ENCODE data around the gene KTN1. TPM values are rescaled to one million over a fixed set of nuclear protein-coding genes. Genes with fewer than 3 reads are reported as not detected.
A peak's percentile ranks its signal among the peaks of the same experiment; 100 is the strongest.

The KTN1 gene
- total RNA-seq, 2 experiments from 2014 or later = 91.0 to 93.7 TPM

DNA sequence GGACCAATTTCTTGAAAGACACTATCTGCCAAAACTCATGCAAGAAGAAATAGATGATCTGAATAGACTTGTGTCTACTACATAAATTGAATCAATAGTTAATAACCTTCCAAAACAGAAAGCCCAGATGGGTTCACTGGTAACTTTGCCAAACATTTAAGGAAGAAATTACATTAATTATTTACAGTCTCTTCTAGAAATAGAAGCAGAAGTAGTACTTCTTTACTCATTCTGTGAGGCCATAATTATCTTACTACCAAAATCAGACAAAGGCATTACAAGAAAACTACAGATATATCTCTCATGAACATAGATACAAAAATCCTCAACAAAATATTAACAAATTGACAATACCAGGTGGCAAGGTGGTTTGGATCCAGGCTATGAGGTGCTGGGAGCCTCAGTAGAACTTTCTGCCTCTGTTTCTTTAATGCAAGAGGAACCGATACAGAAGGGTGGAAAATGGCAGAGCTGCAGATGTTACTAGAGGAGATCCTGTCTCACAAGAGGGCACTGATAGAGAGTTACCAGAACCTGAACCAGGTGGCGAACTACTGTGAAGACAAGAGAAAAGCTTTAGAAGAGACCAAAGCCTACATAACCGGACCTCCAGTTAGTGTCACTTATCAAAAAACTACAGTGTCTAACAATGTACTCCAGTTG, 33.7 kb upstream of the KTN1 start:
- POLR2A ChIA-PET = interaction anchor here (0.7 kb wide), 1 partner anchor 204 kb away, joined by 3 read pairs; no protein-coding TSS in a partner anchor
- DNase-seq = no peak
- CTCF ChIA-PET = no interaction called here
- no peak overlapping the region for H3K4me3 Mint-ChIP-seq
- H3K27me3 Mint-ChIP-seq (ENCODE audit: low read depth) = no peaks in the 10 kb centered on the region
- H3K36me3 Mint-ChIP-seq (ENCODE audit: low read depth) = no peaks in the 10 kb centered on the region
- H3K27ac Mint-ChIP-seq = no peak overlapping the region
- no peaks in the 10 kb centered on the region for H3K9me3 Mint-ChIP-seq (ENCODE audit: insufficient read depth)
- ATAC-seq = no peak
- H3K4me1 Mint-ChIP-seq (ENCODE audit: low read depth) = no peaks in the 10 kb centered on the region

DNA sequence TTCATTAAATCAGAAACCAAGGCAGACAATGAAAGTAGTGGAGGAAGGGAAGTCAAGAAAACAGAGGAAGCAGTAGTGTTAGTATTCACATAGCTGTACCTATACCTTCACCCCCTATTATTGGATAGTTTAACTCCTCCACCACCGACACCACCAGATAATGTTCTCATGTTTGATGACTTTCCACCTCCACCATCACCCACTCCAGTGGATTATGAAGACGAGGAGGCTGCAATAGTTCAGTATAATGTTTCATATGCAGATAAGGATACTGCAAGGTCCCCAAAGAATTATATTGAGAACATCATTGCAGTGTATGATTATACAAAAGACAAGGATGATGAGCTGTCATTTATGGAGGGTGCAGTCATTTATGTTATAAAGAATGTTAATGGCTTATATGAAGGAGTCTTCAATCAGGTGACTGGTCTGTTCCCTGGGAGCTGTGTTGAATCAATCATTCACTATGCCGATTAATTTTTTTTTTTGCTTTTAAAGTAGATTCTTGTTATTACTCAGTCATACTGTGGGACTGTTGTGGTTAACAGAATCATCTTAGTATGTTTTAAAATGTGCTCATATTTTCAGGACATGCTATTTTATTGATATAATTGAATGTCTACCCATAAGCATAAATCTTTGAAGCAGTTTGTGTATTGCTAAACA, 32.2 kb upstream of the KTN1 start:
- H3K27me3 Mint-ChIP-seq (ENCODE audit: low read depth) = no peaks in the 10 kb centered on the region
- ChIA-PET POLR2A (no interaction called here), CTCF (interaction anchor here (0.8 kb wide), 1 partner anchor 101 kb away, joined by 3 read pairs; no protein-coding TSS in a partner anchor)
- H3K9me3 Mint-ChIP-seq (ENCODE audit: insufficient read depth) = no peaks in the 10 kb centered on the region
- ATAC-seq (no peak), DNase-seq (no peak)
- H3K36me3 Mint-ChIP-seq (ENCODE audit: low read depth) = no peaks in the 10 kb centered on the region
- no peaks in the 10 kb centered on the region for H3K4me1 Mint-ChIP-seq (ENCODE audit: low read depth)
- no peak overlapping the region for H3K4me3 Mint-ChIP-seq
- no peak overlapping the region for H3K27ac Mint-ChIP-seq

- H3K27ac Mint-ChIP-seq = no peak overlapping the region
- DNase-seq = no peak
- POLR2A ChIA-PET = no interaction called here
- CTCF ChIA-PET = no interaction called here
- no peak overlapping the region for H3K4me3 Mint-ChIP-seq
- H3K27me3 Mint-ChIP-seq (ENCODE audit: low read depth) = no peaks in the 10 kb centered on the region
- no peak for ATAC-seq
- H3K36me3 Mint-ChIP-seq (ENCODE audit: low read depth) = no peaks in the 10 kb centered on the region
- H3K4me1 Mint-ChIP-seq (ENCODE audit: low read depth) = no peaks in the 10 kb centered on the region
- no peaks in the 10 kb centered on the region for H3K9me3 Mint-ChIP-seq (ENCODE audit: insufficient read depth)
Observed at GRCh38 chr14:55553791-55554190, 26.2 kb upstream of the KTN1 start.

GRCh38 chr14:55556929-55557623, 22.9 kb upstream of the KTN1 start:
- H3K27ac Mint-ChIP-seq = no peak overlapping the region
- ATAC-seq = no peak
- CTCF ChIA-PET = interaction anchor here (0.7 kb wide), 1 partner anchor 111 kb away, joined by 3 read pairs; no protein-coding TSS in a partner anchor
- H3K27me3 Mint-ChIP-seq (ENCODE audit: low read depth) = peaks cover 2% of the 10 kb centered on the region
- no peaks in the 10 kb centered on the region for H3K9me3 Mint-ChIP-seq (ENCODE audit: insufficient read depth)
- no peaks in the 10 kb centered on the region for H3K36me3 Mint-ChIP-seq (ENCODE audit: low read depth)
- POLR2A ChIA-PET = no interaction called here
- no peak overlapping the region for H3K4me3 Mint-ChIP-seq
- no peak for DNase-seq
- H3K4me1 Mint-ChIP-seq (ENCODE audit: low read depth) = peaks cover 4% of the 10 kb centered on the region

GRCh38 chr14:55562135-55562534, 17.9 kb upstream of the KTN1 start:
- ChIA-PET POLR2A (no interaction called here), CTCF (no interaction called here)
- ATAC-seq = no peak
- no peak overlapping the region for H3K4me3 Mint-ChIP-seq
- no peaks in the 10 kb centered on the region for H3K9me3 Mint-ChIP-seq (ENCODE audit: insufficient read depth)
- peaks cover 2% of the 10 kb centered on the region for H3K27me3 Mint-ChIP-seq (ENCODE audit: low read depth)
- no peak for DNase-seq
- no peak overlapping the region for H3K27ac Mint-ChIP-seq
- H3K36me3 Mint-ChIP-seq (ENCODE audit: low read depth) = no peaks in the 10 kb centered on the region
- peaks cover 4% of the 10 kb centered on the region for H3K4me1 Mint-ChIP-seq (ENCODE audit: low read depth)

- ATAC-seq = no peak
- no peak overlapping the region for H3K27ac Mint-ChIP-seq
- DNase-seq = no peak
- ChIA-PET POLR2A (no interaction called here), CTCF (no interaction called here)
- H3K9me3 Mint-ChIP-seq (ENCODE audit: insufficient read depth) = no peaks in the 10 kb centered on the region
- no peaks in the 10 kb centered on the region for H3K36me3 Mint-ChIP-seq (ENCODE audit: low read depth)
- no peaks in the 10 kb centered on the region for H3K4me1 Mint-ChIP-seq (ENCODE audit: low read depth)
- no peaks in the 10 kb centered on the region for H3K27me3 Mint-ChIP-seq (ENCODE audit: low read depth)
- H3K4me3 Mint-ChIP-seq = no peak overlapping the region
Observed at GRCh38 chr14:55568618-55569017, 11.4 kb upstream of the KTN1 start.

DNA sequence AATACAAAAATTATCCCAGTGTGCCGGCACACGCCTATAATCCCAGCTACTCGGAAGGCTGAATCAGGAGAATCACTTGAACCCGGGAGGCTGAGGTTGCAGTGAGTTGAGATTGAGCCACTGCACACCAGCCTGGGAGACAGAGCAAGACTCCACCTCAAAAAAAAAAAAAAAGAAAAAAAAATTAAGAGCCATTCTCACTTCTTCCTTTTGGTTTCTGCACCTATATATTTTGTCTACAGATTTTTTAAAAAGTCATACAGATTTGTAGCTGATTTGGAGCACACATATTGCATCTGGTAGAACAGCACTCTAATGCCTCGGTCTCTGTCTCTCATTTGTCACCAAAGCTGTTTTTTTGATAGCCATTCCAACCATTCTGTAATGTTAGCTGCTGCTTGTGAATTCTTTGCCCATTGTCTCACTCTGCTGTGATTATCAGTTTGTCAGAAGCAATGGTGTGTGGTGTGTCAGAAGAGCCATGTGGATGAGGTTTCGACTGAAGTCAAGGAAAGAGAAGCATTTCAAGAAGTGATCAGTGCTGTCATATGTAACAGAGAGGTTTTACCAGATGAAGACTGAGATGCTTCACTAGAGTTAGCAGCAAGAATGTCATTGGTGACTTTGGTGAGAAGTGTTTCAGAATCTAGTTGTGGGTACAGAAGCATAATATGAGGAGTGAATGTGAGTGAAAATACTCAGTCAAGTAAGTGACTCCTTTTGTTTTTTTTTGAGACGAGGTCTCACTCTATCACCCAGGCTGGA, 8.7 kb upstream of the KTN1 start:
- ChIA-PET CTCF (interaction anchor here (1.0 kb wide), 1 partner anchor 93 kb away, joined by 3 read pairs; no protein-coding TSS in a partner anchor), POLR2A (no interaction called here)
- Mint-ChIP-seq H3K36me3 (ENCODE audit: low read depth) (no peaks in the 10 kb centered on the region), H3K4me1 (ENCODE audit: low read depth) (no peaks in the 10 kb centered on the region), H3K27ac (no peak overlapping the region), H3K27me3 (ENCODE audit: low read depth) (no peaks in the 10 kb centered on the region), H3K4me3 (no peak overlapping the region), H3K9me3 (ENCODE audit: insufficient read depth) (no peaks in the 10 kb centered on the region)
- no peak for DNase-seq
- no peak for ATAC-seq

DNA sequence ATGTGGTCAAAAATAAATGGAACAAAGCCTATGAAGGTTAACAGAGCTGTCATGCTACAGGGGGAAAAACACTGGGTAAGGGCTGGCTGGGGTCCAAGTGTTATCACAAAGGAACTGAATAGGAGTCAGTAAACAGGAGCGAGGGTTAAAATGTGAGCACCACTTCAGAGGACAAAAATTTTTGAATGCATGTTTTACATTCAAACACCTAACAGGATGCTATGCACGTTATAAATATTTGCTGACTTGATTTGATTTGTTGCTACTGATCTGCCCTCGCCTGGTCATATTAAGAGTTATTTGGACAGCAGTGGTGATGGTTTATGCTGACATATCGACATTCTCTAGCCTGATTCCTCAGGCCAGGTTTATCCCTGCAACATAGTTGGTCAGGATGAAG, 7.4 kb upstream of the KTN1 start:
- CTCF ChIA-PET = interaction anchor here (1.0 kb wide), 1 partner anchor 91 kb away, joined by 3 read pairs; no protein-coding TSS in a partner anchor

GRCh38 chr14:55574988-55575387, 5.0 kb upstream of the KTN1 start:
- Mint-ChIP-seq H3K4me1 (ENCODE audit: low read depth) (peaks cover 15% of the 10 kb centered on the region), H3K27me3 (ENCODE audit: low read depth) (no peaks in the 10 kb centered on the region), H3K4me3 (no peak overlapping the region), H3K9me3 (ENCODE audit: insufficient read depth) (no peaks in the 10 kb centered on the region), H3K36me3 (ENCODE audit: low read depth) (no peaks in the 10 kb centered on the region), H3K27ac (no peak overlapping the region)
- ChIA-PET POLR2A (no interaction called here), CTCF (no interaction called here)
- DNase-seq (no peak), ATAC-seq (no peak)

More for the DNA sequence above, 7.4 kb upstream of the KTN1 start:
- no peak for DNase-seq
- Mint-ChIP-seq H3K9me3 (ENCODE audit: insufficient read depth) (no peaks in the 10 kb centered on the region), H3K36me3 (ENCODE audit: low read depth) (no peaks in the 10 kb centered on the region), H3K4me3 (no peak overlapping the region), H3K27ac (no peak overlapping the region), H3K27me3 (ENCODE audit: low read depth) (no peaks in the 10 kb centered on the region), H3K4me1 (ENCODE audit: low read depth) (no peaks in the 10 kb centered on the region)
- POLR2A ChIA-PET = no interaction called here
- no peak for ATAC-seq

- no peaks in the 10 kb centered on the region for H3K9me3 Mint-ChIP-seq (ENCODE audit: insufficient read depth)
- H3K4me3 Mint-ChIP-seq = no peak overlapping the region
- H3K36me3 Mint-ChIP-seq (ENCODE audit: low read depth) = no peaks in the 10 kb centered on the region
- POLR2A ChIA-PET = no interaction called here
- H3K27me3 Mint-ChIP-seq (ENCODE audit: low read depth) = no peaks in the 10 kb centered on the region
- DNase-seq (no peak), ATAC-seq (no peak)
- CTCF ChIA-PET = interaction anchor here (1.1 kb wide), 1 partner anchor 131 kb away, joined by 3 read pairs; no protein-coding TSS in a partner anchor
- H3K4me1 Mint-ChIP-seq (ENCODE audit: low read depth) = peaks cover 26% of the 10 kb centered on the region
- H3K27ac Mint-ChIP-seq = no peak overlapping the region
Observed at GRCh38 chr14:55577229-55577628, 2.8 kb upstream of the KTN1 start.

GRCh38 chr14:55578511-55578910, 1.5 kb upstream of the KTN1 start:
- Mint-ChIP-seq H3K4me1 (ENCODE audit: low read depth) (peaks cover 34% of the 10 kb centered on the region), H3K9me3 (ENCODE audit: insufficient read depth) (no peaks in the 10 kb centered on the region), H3K4me3 (peak overlapping the region; percentile 93), H3K27me3 (ENCODE audit: low read depth) (no peaks in the 10 kb centered on the region), H3K27ac (no peak overlapping the region), H3K36me3 (ENCODE audit: low read depth) (no peaks in the 10 kb centered on the region)
- CTCF ChIA-PET = no interaction called here
- no peak for DNase-seq
- ATAC-seq = no peak
- POLR2A ChIA-PET = no interaction called here
